GM12878 (cell line): ENCODE results near the gene LRP1B. TPM values are rescaled to one million over a fixed set of nuclear protein-coding genes. Genes with fewer than 3 reads are reported as not detected.

ENCODE experiments used
- ATAC-seq: fragments of 200-7000 bp; cut with Tn5 transposase; 3 replicates; pipeline ENCODE4 v1.9.1; 2020; ENCODE audit warnings: mild to moderate bottlenecking, moderate library complexity
- BruUV-seq: library from RNA; stranded (reverse); fragments of 400-500 nt; replicated peaks from 2 replicates; lab custom pipeline; 2021; lab: Mats Ljungman, UMichigan
- CTCF ChIA-PET: fragments of 300-600 bp; sonication (Branson Sonifier 250); formaldehyde crosslinking; extraction: SDS; loops from one replicate; lab custom pipeline; 2021; ENCODE audit warnings: inconsistent platforms; lab: Yijun Ruan, JAX
- POLR2A ChIA-PET: fragments of 350-600 bp; formaldehyde crosslinking; extraction: SDS; loops from one replicate; lab custom pipeline; 2021; ENCODE audit warnings: inconsistent platforms; lab: Charles Lee
- RAD21 ChIA-PET: fragments of 300-600 bp; sonication (Branson Sonifier 250); formaldehyde crosslinking; loops from one replicate; lab custom pipeline; 2023; ENCODE audit warnings: antibody characterized with exemption; ENCODE audit not compliant: unreplicated experiment; lab: Charles Lee
- SMC1A ChIA-PET: fragments of 300-600 bp; sonication (Branson Sonifier 250); formaldehyde crosslinking; loops from one replicate; lab custom pipeline; 2023; ENCODE audit not compliant: unreplicated experiment, uncharacterized antibody; lab: Charles Lee
- DNase-seq: peaks from one replicate; pipeline ENCODE4 v3.0.0-alpha.2; 2011; ENCODE audit warnings: low read depth, low spot score
- FAIRE-seq: peaks from 3 replicates; lab custom pipeline; 2011; peaks lifted over from hg19 to GRCh38; lab: Jason Lieb, UNC
- H2AFZ ChIP-seq: 2 replicates; pipeline ENCODE4 v1.6.0; 2011; ENCODE audit warnings: low read depth, low read length, control low read depth; ENCODE audit not compliant: control insufficient read depth
- H3K27ac ChIP-seq: 2 replicates; pipeline ENCODE4 v1.5.1; 2011; ENCODE audit warnings: control low read depth; ENCODE audit not compliant: control insufficient read depth, insufficient read depth
- H3K27me3 ChIP-seq, 2 experiments: replicated peaks in 1 of 2; 2 replicates each; pipeline versions ENCODE4 v1.6.0 to v1.6.1; 2011; ENCODE audit warnings: low read length in 1 of 2; ENCODE audit not compliant: control insufficient read depth in 2 of 2, insufficient read depth in 2 of 2
- H3K36me3 ChIP-seq, 2 experiments: 2 replicates each; pipeline ENCODE4 v1.5.1; 2011; ENCODE audit warnings: low read length in 1 of 2; ENCODE audit not compliant: control insufficient read depth in 2 of 2, insufficient read depth in 2 of 2
- H3K4me1 ChIP-seq: 2 replicates; pipeline ENCODE4 v1.6.1; 2011; ENCODE audit warnings: mild to moderate bottlenecking, low read length, moderate library complexity, mixed read lengths; ENCODE audit not compliant: control insufficient read depth, insufficient read depth
- H3K4me2 ChIP-seq: 2 replicates; pipeline ENCODE4 v1.6.0; 2011; ENCODE audit warnings: control low read depth; ENCODE audit not compliant: control insufficient read depth, insufficient read depth
- H3K4me3 ChIP-seq: fragments of 200-600 bp; sonication (generic); 2 replicates; pipeline ENCODE4 v1.5.1; 2016
- H3K79me2 ChIP-seq: 2 replicates; pipeline ENCODE4 v1.6.0; 2011; ENCODE audit warnings: low read length; ENCODE audit not compliant: control insufficient read depth, insufficient read depth
- H3K9ac ChIP-seq: 2 replicates; pipeline ENCODE4 v1.8.0; 2011; ENCODE audit warnings: low read length, control low read depth, mixed read lengths; ENCODE audit not compliant: control insufficient read depth, insufficient read depth
- H3K9me3 ChIP-seq: replicated peaks from 3 replicates; pipeline ENCODE4 v1.5.1; 2011; ENCODE audit warnings: mild to moderate bottlenecking, low read length; ENCODE audit not compliant: control insufficient read depth, insufficient read depth
- H4K20me1 ChIP-seq: 2 replicates; pipeline ENCODE4 v1.6.0; 2011; ENCODE audit not compliant: control insufficient read depth, insufficient read depth
- MTA3 ChIP-seq: IDR thresholded peaks from 2 replicates; pipeline ENCODE4 v1.6.1; 2012; ENCODE audit warnings: low read length, inconsistent platforms, borderline replicate concordance
- MXI1 ChIP-seq: fragments of 150-350 bp; IDR thresholded peaks from 2 replicates; pipeline ENCODE4 v1.6.1; 2011; ENCODE audit warnings: low read depth, mild to moderate bottlenecking, inconsistent platforms, low read length, improper control_type of control experiment
- NBN ChIP-seq: fragments of 450-650 bp; IDR thresholded peaks from 2 replicates; pipeline ENCODE4 v1.6.1; 2016
- NFIC ChIP-seq: IDR thresholded peaks from 2 replicates; pipeline ENCODE4 v1.6.1; 2012; ENCODE audit warnings: low read depth, mild to moderate bottlenecking, inconsistent platforms, low read length, moderate library complexity
- ZNF274 ChIP-seq: IDR thresholded peaks from one replicate; pipeline ENCODE4 v1.8.0; 2011; ENCODE audit not compliant: insufficient read length, insufficient read depth
- in situ Hi-C: fragments of 300-500 bp; cut with MboI; formaldehyde crosslinking; loops from 9 replicates; pipeline ENCODE4 v1.14.3; 2018; ENCODE audit warnings: mixed read lengths
- intact Hi-C: fragments of 100-400 bp; cut with micrococcal nuclease; formaldehyde crosslinking; loops from one replicate; pipeline ENCODE4 v1.14.2; 2022; ENCODE audit not compliant: unreplicated experiment
- polyA plus RNA-seq, 11 experiments: library from polyadenylated mRNA; depleted of rRNA in 4 of 11; unstranded in 6 of 11; stranded (reverse) in 5 of 11; fragments of >200 nt; fragmentation: Nextera tagmentation in 4 of 11; fragmentation: Illumina TruSeq in 1 of 11; extraction: Ambion mirVana in 4 of 11; extraction: Trizol in 1 of 11; gene quantifications; 1 replicate in 1 of 11; 2 replicates in 10 of 11; pipeline versions ENCODE4 v1.2.1 to v1.2.3, GENCODE V29; 2011 to 2016; ENCODE audit warnings: inconsistent platforms in 2 of 11, missing spikeins in 2 of 11, low read depth in 1 of 11
- total RNA-seq, 4 experiments: library from RNA; depleted of rRNA in 3 of 4; stranded (reverse); fragments of >200 nt in 3 of 4; fragmentation: Illumina TruSeq in 1 of 4; extraction: Trizol in 1 of 4; gene quantifications; 2 replicates each; pipeline versions ENCODE4 v1.2.1 to v1.2.3, GENCODE V29; 2013 to 2021
- TF ChIP-seq, protein P1 (sequence below): fragments of 450-650 bp; IDR thresholded peaks from 2 replicates; pipeline ENCODE4 v1.6.1; 2017; ENCODE audit warnings: borderline replicate concordance
- TF ChIP-seq, protein P2 (sequence below): fragments of 150-350 bp; IDR thresholded peaks from 2 replicates; pipeline ENCODE4 v1.6.1; 2016; ENCODE audit warnings: low read depth, low read length

Gene LRP1B
- total and polyA plus RNA-seq, 10 of the 15 experiments (the other 5 are each of a cell fraction or from before 2014, with no cell fraction given): under 0.01 to 0.06 (median 0.03) TPM; not detected in 5

- ChIA-PET RAD21 (no interaction called here), SMC1A (no interaction called here), POLR2A (no interaction called here)
- no peaks in the 10 kb centered on the region for H3K4me1 ChIP-seq
- H3K9me3 ChIP-seq: no peaks in the 10 kb centered on the region
- H3K9ac ChIP-seq: no peak overlapping the region
- no peaks in the 10 kb centered on the region for H3K27me3 ChIP-seq
- H3K4me2 ChIP-seq: no peak overlapping the region
- no peaks in the 10 kb centered on the region for H3K36me3 ChIP-seq
- no peaks in the 10 kb centered on the region for H3K79me2 ChIP-seq
- TF ChIP-seq ZNF274 (no peak), NFIC (no peak), NBN (no peak), MTA3 (no peak), MXI1 (no peak)
- TF ChIP-seq, protein P1, sequence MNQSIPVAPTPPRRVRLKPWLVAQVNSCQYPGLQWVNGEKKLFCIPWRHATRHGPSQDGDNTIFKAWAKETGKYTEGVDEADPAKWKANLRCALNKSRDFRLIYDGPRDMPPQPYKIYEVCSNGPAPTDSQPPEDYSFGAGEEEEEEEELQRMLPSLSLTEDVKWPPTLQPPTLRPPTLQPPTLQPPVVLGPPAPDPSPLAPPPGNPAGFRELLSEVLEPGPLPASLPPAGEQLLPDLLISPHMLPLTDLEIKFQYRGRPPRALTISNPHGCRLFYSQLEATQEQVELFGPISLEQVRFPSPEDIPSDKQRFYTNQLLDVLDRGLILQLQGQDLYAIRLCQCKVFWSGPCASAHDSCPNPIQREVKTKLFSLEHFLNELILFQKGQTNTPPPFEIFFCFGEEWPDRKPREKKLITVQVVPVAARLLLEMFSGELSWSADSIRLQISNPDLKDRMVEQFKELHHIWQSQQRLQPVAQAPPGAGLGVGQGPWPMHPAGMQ: no peak
- TF ChIP-seq, protein P2, sequence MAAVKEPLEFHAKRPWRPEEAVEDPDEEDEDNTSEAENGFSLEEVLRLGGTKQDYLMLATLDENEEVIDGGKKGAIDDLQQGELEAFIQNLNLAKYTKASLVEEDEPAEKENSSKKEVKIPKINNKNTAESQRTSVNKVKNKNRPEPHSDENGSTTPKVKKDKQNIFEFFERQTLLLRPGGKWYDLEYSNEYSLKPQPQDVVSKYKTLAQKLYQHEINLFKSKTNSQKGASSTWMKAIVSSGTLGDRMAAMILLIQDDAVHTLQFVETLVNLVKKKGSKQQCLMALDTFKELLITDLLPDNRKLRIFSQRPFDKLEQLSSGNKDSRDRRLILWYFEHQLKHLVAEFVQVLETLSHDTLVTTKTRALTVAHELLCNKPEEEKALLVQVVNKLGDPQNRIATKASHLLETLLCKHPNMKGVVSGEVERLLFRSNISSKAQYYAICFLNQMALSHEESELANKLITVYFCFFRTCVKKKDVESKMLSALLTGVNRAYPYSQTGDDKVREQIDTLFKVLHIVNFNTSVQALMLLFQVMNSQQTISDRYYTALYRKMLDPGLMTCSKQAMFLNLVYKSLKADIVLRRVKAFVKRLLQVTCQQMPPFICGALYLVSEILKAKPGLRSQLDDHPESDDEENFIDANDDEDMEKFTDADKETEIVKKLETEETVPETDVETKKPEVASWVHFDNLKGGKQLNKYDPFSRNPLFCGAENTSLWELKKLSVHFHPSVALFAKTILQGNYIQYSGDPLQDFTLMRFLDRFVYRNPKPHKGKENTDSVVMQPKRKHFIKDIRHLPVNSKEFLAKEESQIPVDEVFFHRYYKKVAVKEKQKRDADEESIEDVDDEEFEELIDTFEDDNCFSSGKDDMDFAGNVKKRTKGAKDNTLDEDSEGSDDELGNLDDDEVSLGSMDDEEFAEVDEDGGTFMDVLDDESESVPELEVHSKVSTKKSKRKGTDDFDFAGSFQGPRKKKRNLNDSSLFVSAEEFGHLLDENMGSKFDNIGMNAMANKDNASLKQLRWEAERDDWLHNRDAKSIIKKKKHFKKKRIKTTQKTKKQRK: no peak
- TF ChIP-seq, all 136 proteins: peak for 0
- no TSS peak for BruUV-seq
- Histone ChIP-seq H2AFZ (no peak overlapping the region), H3K27ac (no peak overlapping the region), H4K20me1 (no peaks in the 10 kb centered on the region), H3K4me3 (no peak overlapping the region)
- ATAC-seq (no peak), FAIRE-seq (no peak), DNase-seq (no peak)
- CTCF ChIA-PET: interaction anchor here (1.0 kb wide), 1 partner anchor 8 kb away, joined by 4 read pairs; no protein-coding TSS in a partner anchor
- intact Hi-C loops: loop anchor here (10.0 kb wide), 1 partner anchor 237 kb away; no protein-coding TSS in a partner anchor
- in situ Hi-C loops: no loop called here
Observed at GRCh38 chr2:141317986-141318385, 812.8 kb downstream of the LRP1B start.
